Common myeloid progenitor, CD34-positive (primary cell): ENCODE measurements around the gene ARMC5.
"Not testable (repeated sequence)": the region's sequence is repeated elsewhere in the genome, so short reads cannot be mapped to it uniquely, and the experiment has no call there.

Experiments
- CTCF ChIA-PET: fragments of 350-600 bp; sonication (Branson Sonifier 250); formaldehyde crosslinking; loops from one replicate; lab custom pipeline; 2021; ENCODE audit warnings: antibody characterized with exemption; lab: Charles Lee
- POLR2A ChIA-PET: fragments of 350-600 bp; sonication (Branson Sonifier 250); formaldehyde crosslinking; loops from one replicate; lab custom pipeline; 2021; ENCODE audit warnings: antibody characterized with exemption; lab: Charles Lee
- DNase-seq, 3 donors: peaks; one replicate each; pipeline versions ENCODE4 v3.0.0 to v3.0.0-alpha.2; 2013
- H3K27ac ChIP-seq, 2 experiments: 1 replicate in 1 of 2; 2 replicates in 1 of 2; pipeline ENCODE4 v1.7.0; 2013; ENCODE audit warnings: inconsistent platforms in 2 of 2, low read length in 2 of 2, mild to moderate bottlenecking in 2 of 2, low read depth in 1 of 2, moderate library complexity in 1 of 2; ENCODE audit not compliant: severe bottlenecking in 2 of 2, insufficient read depth in 1 of 2, poor library complexity in 1 of 2
- H3K27me3 ChIP-seq, 5 experiments: replicated peaks in 2 of 5; 1 replicate in 3 of 5; 2 replicates in 2 of 5; pipeline versions ENCODE4 v1.6.1 to v1.7.0; 2013; ENCODE audit warnings: low read length in 4 of 5, mild to moderate bottlenecking in 2 of 5, moderate library complexity in 2 of 5, inconsistent platforms in 1 of 5; ENCODE audit not compliant: insufficient read depth in 5 of 5, control insufficient read depth in 4 of 5
- H3K36me3 ChIP-seq, 4 experiments: 1 replicate in 2 of 4; 2 replicates in 2 of 4; pipeline versions ENCODE4 v1.6.1 to v1.7.0; 2013; ENCODE audit warnings: low read length in 3 of 4, control low read depth in 1 of 4, mild to moderate bottlenecking in 1 of 4; ENCODE audit not compliant: control insufficient read depth in 4 of 4, insufficient read depth in 4 of 4
- H3K4me1 ChIP-seq, 4 experiments: 1 replicate in 3 of 4; 2 replicates in 1 of 4; pipeline versions ENCODE4 v1.6.1 to v1.7.1; 2013; ENCODE audit warnings: low read length in 3 of 4, mild to moderate bottlenecking in 3 of 4, control low read depth in 1 of 4, inconsistent platforms in 1 of 4, moderate library complexity in 1 of 4; ENCODE audit not compliant: control insufficient read depth in 4 of 4, insufficient read depth in 4 of 4; ENCODE audit errors: control extremely low read depth in 1 of 4
- H3K4me3 ChIP-seq, 7 experiments: 1 replicate in 4 of 7; 2 replicates in 3 of 7; pipeline versions ENCODE4 v1.5.1 to v1.7.0; 2013; ENCODE audit warnings: mild to moderate bottlenecking in 7 of 7, low read length in 6 of 7, moderate library complexity in 6 of 7, inconsistent platforms in 2 of 7, low read depth in 2 of 7, control low read depth in 1 of 7; ENCODE audit not compliant: insufficient read depth in 4 of 7, control insufficient read depth in 1 of 7; ENCODE audit errors: extremely low read depth in 1 of 7
- H3K9me3 ChIP-seq, 5 experiments: 1 replicate in 4 of 5; 2 replicates in 1 of 5; pipeline versions ENCODE4 v1.6.1 to v1.7.1; 2013; ENCODE audit warnings: low read length in 4 of 5, mild to moderate bottlenecking in 2 of 5, inconsistent platforms in 1 of 5, low read depth in 1 of 5, moderate library complexity in 1 of 5; ENCODE audit not compliant: control insufficient read depth in 4 of 5, insufficient read depth in 2 of 5; ENCODE audit errors: control extremely low read depth in 1 of 5
- WGBS: methylation state at CpG from one replicate; pipeline ENCODE4 v1.1.5; 2013; ENCODE audit not compliant: insufficient coverage; 5-methylcytosine and 5-hydroxymethylcytosine counted together

Gene ARMC5

GRCh38 chr16:31430380-31431052 lies 28.8 kb upstream of the ARMC5 start:
- ChIA-PET POLR2A (interaction anchor here (0.6 to 0.7 kb wide), 2 partner anchors 77 to 273 kb away, joined by 3 to 4 read pairs; partner anchors contain the start of gene RUSF1), CTCF (interaction anchor here (1.3 to 4.2 kb wide), 4 partner anchors 10 to 585 kb away, joined by 3 to 11 read pairs (median 8); partner anchors contain the start of gene ZNF843)
- no peak overlapping the region for H3K27ac ChIP-seq
- H3K36me3 ChIP-seq, result no peaks in the 10 kb centered on the region
- peaks cover 0 to 6% (median 3%) of the 10 kb centered on the region in 4 experiments for H3K4me1 ChIP-seq
- DNase-seq, result no peak
- no peaks in the 10 kb centered on the region for H3K9me3 ChIP-seq
- 96% methylated on average over 4 of the region's 5 CpGs for WGBS
- H3K27me3 ChIP-seq, result no peaks in the 10 kb centered on the region
- H3K4me3 ChIP-seq, result no peak overlapping the region

GRCh38 chr16:31435341-31436220 lies 23.7 kb upstream of the ARMC5 start:
- no peaks in the 10 kb centered on the region for H3K36me3 ChIP-seq
- no peaks in the 10 kb centered on the region for H3K9me3 ChIP-seq
- no peaks in the 10 kb centered on the region for H3K4me1 ChIP-seq
- WGBS, result 96% methylated on average over 39 of the region's 47 CpGs
- H3K4me3 ChIP-seq, result no peak overlapping the region
- CTCF ChIA-PET, result no interaction called here
- H3K27ac ChIP-seq, result no peak overlapping the region
- no peak for DNase-seq
- H3K27me3 ChIP-seq, result no peaks in the 10 kb centered on the region
- POLR2A ChIA-PET, result no interaction called here

- Histone ChIP-seq H3K4me1 (no peaks in the 10 kb centered on the region), H3K4me3 (no peak overlapping the region), H3K27ac (no peak overlapping the region), H3K9me3 (no peaks in the 10 kb centered on the region), H3K27me3 (no peaks in the 10 kb centered on the region), H3K36me3 (no peaks in the 10 kb centered on the region)
- CTCF ChIA-PET, result no interaction called here
- POLR2A ChIA-PET, result no interaction called here
- DNase-seq, result no peak
- 99% methylated on average over 44 of the region's 44 CpGs for WGBS
Observed at GRCh38 chr16:31436221-31437045, 22.9 kb upstream of the ARMC5 start.

- Histone ChIP-seq H3K9me3 (no peaks in the 10 kb centered on the region), H3K27me3 (no peaks in the 10 kb centered on the region), H3K36me3 (no peaks in the 10 kb centered on the region), H3K4me3 (no peak overlapping the region), H3K27ac (no peak overlapping the region), H3K4me1 (peaks cover 0 to 9% (median 4%) of the 10 kb centered on the region in 4 experiments)
- CTCF ChIA-PET, result no interaction called here
- POLR2A ChIA-PET, result no interaction called here
- DNase-seq, result no peak
- 100% methylated on average over 2 of the region's 2 CpGs for WGBS
Observed at GRCh38 chr16:31438414-31438813, 20.9 kb upstream of the ARMC5 start.

- H3K4me3 ChIP-seq, H3K27me3 ChIP-seq, H3K36me3 ChIP-seq, H3K4me1 ChIP-seq, POLR2A ChIA-PET, DNase-seq, H3K27ac ChIP-seq, H3K9me3 ChIP-seq: not testable (repeated sequence)
- 74% methylated on average over 2 of the region's 4 CpGs for WGBS
- CTCF ChIA-PET, result interaction anchor here (2.1 kb wide), 1 partner anchor 9 kb away, joined by 9 read pairs; no protein-coding TSS in a partner anchor
Observed at GRCh38 chr16:31439023-31439422, 20.3 kb upstream of the ARMC5 start.

GRCh38 chr16:31439519-31439918 lies 19.8 kb upstream of the ARMC5 start:
- Histone ChIP-seq H3K4me1 (peaks cover 0 to 9% (median 4%) of the 10 kb centered on the region in 4 experiments), H3K27me3 (no peaks in the 10 kb centered on the region), H3K27ac (no peak overlapping the region), H3K4me3 (no peak overlapping the region), H3K36me3 (no peaks in the 10 kb centered on the region), H3K9me3 (no peaks in the 10 kb centered on the region)
- ChIA-PET POLR2A (no interaction called here), CTCF (interaction anchor here (2.1 kb wide), 1 partner anchor 10 kb away, joined by 9 read pairs; no protein-coding TSS in a partner anchor)
- WGBS, result no CpG with 5 or more reads among the region's 3 CpGs
- DNase-seq, result no peak
